CMK (cell line): ENCODE measurements around the gene TNFRSF1B.

Source experiments
- DNase-seq: peaks from one replicate; pipeline ENCODE4 v3.0.0-alpha.2; 2010; ENCODE audit warnings: low read depth

Gene TNFRSF1B

GRCh38 chr1:12176298-12177118 lies 9.7 kb downstream of the TNFRSF1B start:
- no peak for DNase-seq

- DNase-seq: no peak
Measured at GRCh38 chr1:12177156-12177998, 10.6 kb downstream of the TNFRSF1B start.

GRCh38 chr1:12177999-12178441 lies 11.2 kb downstream of the TNFRSF1B start:
- DNase-seq: no peak

GRCh38 chr1:12178511-12178910 lies 11.7 kb downstream of the TNFRSF1B start:
- no peak for DNase-seq

- DNase-seq: no peak
Measured at GRCh38 chr1:12179111-12179519, 12.3 kb downstream of the TNFRSF1B start.

- DNase-seq: no peak
Measured at GRCh38 chr1:12179676-12180075, 12.9 kb downstream of the TNFRSF1B start.

GRCh38 chr1:12180315-12180714 lies 13.5 kb downstream of the TNFRSF1B start:
- DNase-seq: no peak

- no peak for DNase-seq
Measured at GRCh38 chr1:12180903-12181302, 14.1 kb downstream of the TNFRSF1B start.

GRCh38 chr1:12181568-12181967 lies 14.8 kb downstream of the TNFRSF1B start:
- no peak for DNase-seq

- DNase-seq: no peak
Measured at GRCh38 chr1:12182410-12182984, 15.7 kb downstream of the TNFRSF1B start.

- DNase-seq: no peak
Measured at GRCh38 chr1:12183095-12183794, 16.5 kb downstream of the TNFRSF1B start.

- peak; percentile 80 for DNase-seq
Measured at GRCh38 chr1:12184008-12184681, 17.4 kb downstream of the TNFRSF1B start.

- DNase-seq: no peak
Measured at GRCh38 chr1:12185036-12185917, 18.5 kb downstream of the TNFRSF1B start.

GRCh38 chr1:12185918-12186678 lies 19.3 kb downstream of the TNFRSF1B start:
- DNase-seq: no peak

GRCh38 chr1:12186679-12186985 lies 19.8 kb downstream of the TNFRSF1B start:
- DNase-seq: no peak

GRCh38 chr1:12188115-12188514 lies 21.3 kb downstream of the TNFRSF1B start:
- DNase-seq: no peak

GRCh38 chr1:12188657-12189327 lies 22.0 kb downstream of the TNFRSF1B start:
- DNase-seq: no peak

GRCh38 chr1:12189328-12189682 lies 22.5 kb downstream of the TNFRSF1B start:
- no peak for DNase-seq

- DNase-seq: no peak
Measured at GRCh38 chr1:12191242-12192032, 24.6 kb downstream of the TNFRSF1B start.
